Measurements from ENCODE around the gene SLC6A20. TPM values are rescaled to one million over a fixed set of nuclear protein-coding genes. Genes with fewer than 3 reads are reported as not detected.

The SLC6A20 gene
- polyA plus RNA-seq, 1 donor (not counting 4 experiments of a cell fraction or from before 2014, with no cell fraction given) = 0.34 TPM

- Histone ChIP-seq H3K79me2 (ENCODE audit: control insufficient read depth, insufficient read depth, low read length) (no peaks in the 10 kb centered on the region), H3K4me1 (ENCODE audit: control insufficient read depth, extremely low read depth, insufficient read depth, low read length) (no peaks in the 10 kb centered on the region), H3K9me3 (ENCODE audit: control insufficient read depth, low read depth, low read length) (no peaks in the 10 kb centered on the region), H3K27me3 (ENCODE audit: control insufficient read depth, extremely low read depth, insufficient read depth, low read length) (no peaks in the 10 kb centered on the region), H3K36me3 (ENCODE audit: control insufficient read depth in 2 of 2, extremely low read depth in 1 of 2, insufficient read depth in 2 of 2, low read length in 2 of 2) (peaks cover 12 to 22% of the 10 kb centered on the region in 2 experiments), H4K20me1 (ENCODE audit: control insufficient read depth, extremely low read depth, insufficient read depth, low read length) (no peaks in the 10 kb centered on the region), H2AFZ (ENCODE audit: control insufficient read depth, low read length) (no peak overlapping the region), H3K4me3 (ENCODE audit: control insufficient read depth in 2 of 3, extremely low read depth in 1 of 3, insufficient read depth in 2 of 3, low read depth in 1 of 3, low read length in 3 of 3) (no peak overlapping the region), H3K27ac (ENCODE audit: control insufficient read depth, insufficient read depth, low read length) (no peak overlapping the region), H3K4me2 (ENCODE audit: control insufficient read depth, extremely low read depth, insufficient read depth, low read depth, low read length) (no peak overlapping the region), H3K9me1 (ENCODE audit: control insufficient read depth, extremely low read depth, insufficient read depth, low read length) (no peaks in the 10 kb centered on the region), H3K9ac (ENCODE audit: control insufficient read depth, extremely low read depth, insufficient read depth, low read length) (no peak overlapping the region)
- TF ChIP-seq, protein P1, sequence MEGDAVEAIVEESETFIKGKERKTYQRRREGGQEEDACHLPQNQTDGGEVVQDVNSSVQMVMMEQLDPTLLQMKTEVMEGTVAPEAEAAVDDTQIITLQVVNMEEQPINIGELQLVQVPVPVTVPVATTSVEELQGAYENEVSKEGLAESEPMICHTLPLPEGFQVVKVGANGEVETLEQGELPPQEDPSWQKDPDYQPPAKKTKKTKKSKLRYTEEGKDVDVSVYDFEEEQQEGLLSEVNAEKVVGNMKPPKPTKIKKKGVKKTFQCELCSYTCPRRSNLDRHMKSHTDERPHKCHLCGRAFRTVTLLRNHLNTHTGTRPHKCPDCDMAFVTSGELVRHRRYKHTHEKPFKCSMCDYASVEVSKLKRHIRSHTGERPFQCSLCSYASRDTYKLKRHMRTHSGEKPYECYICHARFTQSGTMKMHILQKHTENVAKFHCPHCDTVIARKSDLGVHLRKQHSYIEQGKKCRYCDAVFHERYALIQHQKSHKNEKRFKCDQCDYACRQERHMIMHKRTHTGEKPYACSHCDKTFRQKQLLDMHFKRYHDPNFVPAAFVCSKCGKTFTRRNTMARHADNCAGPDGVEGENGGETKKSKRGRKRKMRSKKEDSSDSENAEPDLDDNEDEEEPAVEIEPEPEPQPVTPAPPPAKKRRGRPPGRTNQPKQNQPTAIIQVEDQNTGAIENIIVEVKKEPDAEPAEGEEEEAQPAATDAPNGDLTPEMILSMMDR (optimal IDR thresholded peaks at IDR 0.05 in 1 of 3, IDR thresholded peaks at IDR 0.05 in 1 of 3, conservative IDR thresholded peaks at IDR 0.05 in 1 of 3; ENCODE audit: extremely low read depth in 1 of 3, insufficient read depth in 2 of 3, low read length in 3 of 3) = no peak
- no peak for TF ChIP-seq EZH2 (IDR thresholded peaks at IDR 0.05; ENCODE audit: low read length)
- dilution Hi-C loops (cut with MboI; ENCODE audit: extremely low pct_ligation_motif_present, low sequenced_read_pairs) = no loop called here
- FAIRE-seq (no peak), DNase-seq (ENCODE audit: low read depth, low spot score) (no peak)
Observed at GRCh38 chr3:45741742-45742460, 54.4 kb downstream of the SLC6A20 start.

DNA sequence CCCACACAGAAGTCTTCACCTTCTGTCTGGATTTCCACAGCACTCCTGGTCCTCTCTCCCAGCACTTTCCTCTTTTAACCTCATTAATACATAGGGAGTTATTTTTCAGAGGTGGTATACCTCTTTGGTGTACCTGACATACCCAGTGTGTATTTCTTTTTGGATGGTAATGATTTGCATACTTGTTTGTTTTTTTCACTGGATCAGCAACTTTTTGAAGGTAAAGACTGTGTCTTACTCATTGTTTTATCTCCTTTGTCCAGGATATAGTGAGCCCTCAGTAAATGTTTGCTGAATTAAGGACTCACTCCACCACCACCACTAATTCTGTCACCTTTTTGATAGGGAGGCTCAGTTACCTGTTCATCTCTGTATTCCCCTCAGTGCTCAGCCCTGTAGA lies 55.1 kb downstream of the SLC6A20 start:
- no peak for FAIRE-seq
- dilution Hi-C loops (cut with MboI; ENCODE audit: extremely low pct_ligation_motif_present, low sequenced_read_pairs) = no loop called here

More for the DNA sequence above, 55.1 kb downstream of the SLC6A20 start:
- Histone ChIP-seq H3K9me3 (ENCODE audit: control insufficient read depth, low read depth, low read length) (no peaks in the 10 kb centered on the region), H3K9me1 (ENCODE audit: control insufficient read depth, extremely low read depth, insufficient read depth, low read length) (no peaks in the 10 kb centered on the region), H3K4me2 (ENCODE audit: control insufficient read depth, extremely low read depth, insufficient read depth, low read depth, low read length) (no peak overlapping the region), H3K27ac (ENCODE audit: control insufficient read depth, insufficient read depth, low read length) (no peak overlapping the region), H3K9ac (ENCODE audit: control insufficient read depth, extremely low read depth, insufficient read depth, low read length) (no peak overlapping the region), H3K4me3 (ENCODE audit: control insufficient read depth in 2 of 3, extremely low read depth in 1 of 3, insufficient read depth in 2 of 3, low read depth in 1 of 3, low read length in 3 of 3) (no peak overlapping the region), H3K4me1 (ENCODE audit: control insufficient read depth, extremely low read depth, insufficient read depth, low read length) (no peaks in the 10 kb centered on the region), H2AFZ (ENCODE audit: control insufficient read depth, low read length) (no peak overlapping the region), H3K36me3 (ENCODE audit: control insufficient read depth in 2 of 2, extremely low read depth in 1 of 2, insufficient read depth in 2 of 2, low read length in 2 of 2) (peaks cover 12 to 22% of the 10 kb centered on the region in 2 experiments), H3K27me3 (ENCODE audit: control insufficient read depth, extremely low read depth, insufficient read depth, low read length) (no peaks in the 10 kb centered on the region), H3K79me2 (ENCODE audit: control insufficient read depth, insufficient read depth, low read length) (no peaks in the 10 kb centered on the region), H4K20me1 (ENCODE audit: control insufficient read depth, extremely low read depth, insufficient read depth, low read length) (no peaks in the 10 kb centered on the region)
- no peak for DNase-seq (ENCODE audit: low read depth, low spot score)
- TF ChIP-seq, protein P1 (optimal IDR thresholded peaks at IDR 0.05 in 1 of 3, IDR thresholded peaks at IDR 0.05 in 1 of 3, conservative IDR thresholded peaks at IDR 0.05 in 1 of 3; ENCODE audit: extremely low read depth in 1 of 3, insufficient read depth in 2 of 3, low read length in 3 of 3) = no peak
- TF ChIP-seq EZH2 (IDR thresholded peaks at IDR 0.05; ENCODE audit: low read length) = no peak

All from keratinocyte (primary cell).